Germinal center (tissue), 1 donor: ENCODE results near the gene KRTAP5-6.

Experiments used
- DNase-seq: peaks from one replicate; pipeline ENCODE4 v3.0.0; 2012; ENCODE audit warnings: mixed read lengths, low spot score

Gene KRTAP5-6, protein sequence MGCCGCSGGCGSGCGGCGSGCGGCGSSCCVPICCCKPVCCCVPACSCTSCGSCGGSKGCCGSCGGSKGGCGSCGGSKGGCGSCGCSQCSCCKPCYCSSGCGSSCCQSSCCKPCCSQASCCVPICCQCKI

DNA sequence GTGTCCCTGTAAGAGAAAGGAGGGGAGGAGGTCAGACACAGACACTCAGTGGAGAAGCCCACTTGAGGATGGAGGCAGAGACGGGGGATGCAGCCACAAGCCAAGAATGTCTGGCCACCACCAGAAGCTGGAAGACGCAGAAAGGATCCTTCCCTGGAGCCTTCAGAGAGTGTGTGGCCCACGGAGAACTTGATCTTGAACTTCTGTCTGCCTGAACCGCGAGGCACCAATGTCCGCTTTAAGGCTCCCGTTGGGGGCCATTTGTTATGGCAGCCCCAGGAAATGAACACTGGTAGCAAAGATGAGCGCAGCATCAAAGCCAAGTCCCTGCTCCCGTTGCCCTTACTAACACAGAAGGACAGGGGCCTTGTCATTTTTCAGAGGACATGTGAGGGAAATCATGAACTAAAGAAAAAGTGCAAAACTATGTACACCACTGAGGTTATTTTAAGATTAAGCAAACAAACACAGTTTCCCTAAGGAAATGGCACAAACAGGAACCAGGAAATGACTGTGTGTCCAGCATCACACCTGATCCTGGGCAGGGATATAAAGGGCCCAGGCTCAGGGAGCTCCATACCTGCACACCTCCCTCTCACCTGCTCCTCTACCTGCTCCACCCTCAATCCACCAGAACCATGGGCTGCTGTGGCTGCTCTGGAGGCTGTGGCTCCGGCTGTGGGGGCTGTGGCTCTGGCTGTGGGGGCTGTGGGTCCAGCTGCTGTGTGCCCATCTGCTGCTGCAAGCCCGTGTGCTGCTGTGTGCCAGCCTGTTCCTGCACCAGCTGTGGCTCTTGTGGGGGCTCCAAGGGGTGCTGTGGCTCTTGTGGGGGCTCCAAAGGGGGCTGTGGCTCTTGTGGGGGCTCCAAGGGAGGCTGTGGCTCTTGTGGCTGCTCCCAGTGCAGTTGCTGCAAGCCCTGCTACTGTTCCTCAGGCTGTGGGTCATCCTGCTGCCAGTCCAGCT is at the start of gene KRTAP5-6:
TSS of gene KRTAP5-6 (plus strand) at position 588 of the 963 bp plus-strand sequence. CDS start at position 639, 51 bp downstream.
- no peak for DNase-seq

DNA sequence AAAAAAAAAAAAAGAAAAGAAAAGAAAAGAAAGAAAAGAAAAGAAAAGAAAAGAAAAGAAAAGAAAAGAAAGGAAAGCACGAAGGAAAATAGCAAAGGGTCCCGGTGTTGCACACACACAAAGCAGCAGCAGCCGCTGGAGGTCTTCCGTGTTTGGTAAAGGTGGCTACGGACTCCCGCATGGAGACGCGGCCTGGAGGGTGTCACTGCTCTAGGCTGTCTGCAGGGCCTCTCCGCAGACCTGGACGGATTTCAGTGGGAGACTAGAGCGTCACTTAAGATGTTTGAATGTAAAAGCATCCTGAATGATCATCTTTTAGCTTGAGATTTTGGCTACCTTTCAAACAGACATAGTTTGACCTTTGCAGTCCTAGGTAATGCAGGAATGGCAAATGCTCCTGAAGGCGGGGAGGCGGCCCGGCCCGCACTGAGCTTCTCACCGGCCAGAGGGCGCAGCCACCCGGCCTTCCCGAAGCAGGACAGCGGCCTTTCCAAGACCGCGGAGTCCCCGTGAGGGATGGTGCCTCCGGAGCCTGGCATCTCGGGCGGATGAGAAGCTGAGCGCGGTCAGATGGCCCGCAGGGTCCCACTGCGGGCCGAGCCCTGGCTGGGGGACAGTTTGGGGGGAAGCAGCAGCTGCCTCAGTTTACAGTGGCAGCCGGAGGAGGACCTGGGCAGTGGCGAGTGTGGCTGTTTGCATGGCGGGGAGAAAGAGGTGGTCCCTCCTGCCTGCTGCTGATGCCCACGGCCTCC is 48.9 kb upstream of the KRTAP5-6 start:
- no peak for DNase-seq

DNA sequence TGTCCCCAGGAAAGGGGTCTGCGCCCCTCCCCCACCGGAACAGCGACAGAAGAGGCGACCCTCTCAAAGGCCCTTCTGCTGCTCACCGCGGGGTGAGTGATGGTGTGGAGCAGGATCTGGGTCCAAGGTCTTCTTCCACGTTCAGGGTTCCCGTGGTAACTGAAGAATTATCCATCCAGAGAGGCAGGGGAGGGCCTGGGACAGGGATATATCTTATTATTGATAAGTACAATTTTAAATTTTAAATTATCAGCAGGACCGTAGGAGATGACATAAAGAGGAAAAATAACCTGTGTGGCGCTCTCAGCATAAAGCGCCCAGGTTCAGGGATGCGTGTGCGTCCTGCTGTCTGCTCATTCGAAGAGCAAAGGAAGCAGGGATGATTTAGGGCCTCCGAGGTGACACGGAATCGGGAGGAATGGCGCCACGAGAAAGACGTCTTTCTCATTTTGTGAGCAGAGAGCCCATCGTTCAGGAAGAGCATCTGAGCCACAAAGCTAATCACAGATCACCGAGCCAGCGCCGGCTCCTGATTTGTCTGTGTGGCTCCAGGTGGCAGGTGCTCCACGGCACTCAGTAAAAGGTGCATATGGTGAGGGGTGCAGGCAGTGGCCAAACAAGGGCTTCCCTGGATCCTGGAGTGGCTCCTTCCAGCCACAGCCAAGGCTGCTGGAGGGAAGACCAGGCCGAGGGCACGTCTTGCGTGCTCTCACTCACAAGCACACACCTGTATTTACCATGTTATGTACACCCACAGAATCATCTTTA is 48.2 kb upstream of the KRTAP5-6 start:
- no peak for DNase-seq

DNA sequence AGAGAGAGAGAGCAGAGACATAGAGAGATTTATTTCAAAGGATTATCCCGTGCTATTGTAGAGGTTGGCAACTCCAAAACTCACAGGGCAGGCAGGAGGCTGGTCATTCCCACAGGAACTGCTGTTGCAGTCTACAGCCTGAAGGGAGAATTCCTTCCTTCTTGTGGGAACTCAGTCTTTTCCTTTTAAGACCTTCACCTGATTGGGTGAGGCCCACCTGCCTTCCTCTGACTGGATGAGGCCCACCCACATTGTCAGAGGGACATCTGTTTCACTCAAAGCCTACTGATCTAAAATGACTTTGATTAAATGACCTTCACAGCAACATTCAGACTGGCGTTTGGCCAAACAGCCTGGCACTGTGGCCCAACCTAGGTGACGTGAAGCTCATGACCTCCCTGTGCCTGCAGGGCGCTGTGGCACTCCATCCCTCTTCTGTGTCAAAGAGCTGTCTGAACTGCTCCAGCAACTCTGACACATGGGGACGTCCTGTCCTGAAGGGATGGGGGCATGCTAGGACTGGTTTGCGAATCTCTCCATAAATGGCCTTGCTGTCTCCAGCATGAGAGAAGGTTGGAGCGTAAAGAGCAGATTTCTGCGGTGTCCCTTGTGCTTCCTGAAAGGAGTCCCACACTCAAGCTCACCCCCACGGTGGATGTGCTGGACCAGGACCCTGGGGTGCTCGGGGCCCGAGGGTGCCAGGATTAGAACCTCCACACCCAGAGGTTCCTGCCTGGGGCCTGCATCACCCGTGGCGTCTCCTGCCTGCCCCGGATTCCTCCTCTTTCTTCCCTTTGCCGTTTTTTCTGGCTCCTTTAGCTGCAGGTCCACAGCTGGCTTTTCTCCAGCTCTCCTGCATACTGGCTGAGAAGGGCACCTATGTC is 46.7 kb upstream of the KRTAP5-6 start:
- no peak for DNase-seq

DNA sequence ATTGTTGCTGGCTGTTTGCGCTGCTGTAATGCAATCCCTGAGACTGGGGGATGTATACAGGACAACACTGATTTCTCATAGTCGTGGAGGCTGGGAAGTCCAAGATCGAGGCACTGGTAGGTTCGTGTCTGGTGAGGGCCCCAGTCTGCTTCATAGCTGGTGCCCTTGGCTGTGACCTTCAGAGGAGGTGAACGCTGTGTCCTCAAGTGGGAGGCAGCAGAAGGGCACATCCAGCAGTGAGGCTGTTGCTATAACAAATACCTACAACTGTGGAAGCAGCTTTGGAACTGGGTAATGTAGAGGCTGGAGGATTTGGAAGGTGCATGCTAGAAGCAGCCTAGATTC is 46.1 kb upstream of the KRTAP5-6 start:
- DNase-seq, result no peak

DNA sequence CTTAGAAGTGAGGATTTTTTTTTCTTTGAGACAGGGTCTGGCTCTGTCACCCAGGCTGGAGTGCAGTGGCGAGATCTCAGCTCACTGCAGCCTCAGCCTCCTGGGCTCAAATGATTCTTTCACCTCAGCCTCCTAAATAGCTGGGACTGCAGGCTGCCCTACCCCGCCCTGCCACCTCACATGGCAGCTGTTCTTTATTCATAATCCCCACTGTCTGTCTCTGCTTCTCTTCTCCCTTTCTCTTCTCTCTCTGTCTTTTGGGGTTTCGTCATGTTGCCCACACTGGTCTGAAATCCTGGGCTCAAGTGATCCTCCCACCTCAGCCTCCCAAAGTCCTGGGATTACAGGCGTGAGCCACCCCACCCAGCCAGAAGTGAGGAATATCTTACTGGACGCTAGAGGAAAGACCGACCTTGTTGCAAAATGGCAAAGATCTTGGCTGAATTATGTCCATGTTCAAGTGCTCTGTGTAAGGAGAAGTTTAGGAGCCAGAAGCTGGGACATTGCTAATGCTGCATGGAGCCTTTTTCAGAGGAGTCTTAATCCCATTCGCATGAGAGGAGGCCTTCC is 45.5 kb upstream of the KRTAP5-6 start:
- no peak for DNase-seq

DNA sequence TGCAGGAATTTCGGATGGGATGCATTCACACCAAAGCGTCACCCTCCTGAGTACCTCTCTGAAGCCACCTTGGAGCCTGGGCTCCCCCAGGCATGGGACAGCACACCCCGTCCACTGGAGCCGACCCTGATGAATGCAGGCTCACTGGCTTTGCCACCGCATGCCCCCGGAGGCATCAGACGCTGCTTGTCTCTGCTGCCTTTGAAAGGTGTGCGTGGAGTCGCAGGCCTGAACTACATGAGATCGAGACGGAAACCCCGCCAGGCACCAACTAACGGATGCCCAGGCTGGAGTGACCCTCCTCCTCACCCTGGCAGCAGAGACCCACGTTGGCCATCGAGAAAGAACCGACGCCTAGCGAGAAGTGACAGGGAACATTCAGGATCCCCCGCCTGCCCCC is 45.0 kb upstream of the KRTAP5-6 start:
- no peak for DNase-seq

DNA sequence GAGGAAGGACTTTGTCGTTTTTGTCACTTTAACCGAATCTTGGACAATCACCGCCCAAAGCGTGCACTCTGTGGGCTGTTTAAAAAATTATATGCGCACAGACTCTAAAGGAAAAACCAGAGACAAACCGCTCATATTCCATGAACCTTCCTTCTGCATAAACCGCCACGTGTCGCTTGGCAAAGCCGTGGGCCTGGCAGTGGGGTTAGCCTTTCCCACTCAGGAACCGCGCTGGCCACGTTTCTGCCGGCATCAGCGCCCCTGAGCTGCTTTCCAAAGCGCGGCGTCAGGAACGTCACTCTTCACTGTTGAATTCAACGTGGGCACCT is 44.6 kb upstream of the KRTAP5-6 start:
- DNase-seq, result no peak

DNA sequence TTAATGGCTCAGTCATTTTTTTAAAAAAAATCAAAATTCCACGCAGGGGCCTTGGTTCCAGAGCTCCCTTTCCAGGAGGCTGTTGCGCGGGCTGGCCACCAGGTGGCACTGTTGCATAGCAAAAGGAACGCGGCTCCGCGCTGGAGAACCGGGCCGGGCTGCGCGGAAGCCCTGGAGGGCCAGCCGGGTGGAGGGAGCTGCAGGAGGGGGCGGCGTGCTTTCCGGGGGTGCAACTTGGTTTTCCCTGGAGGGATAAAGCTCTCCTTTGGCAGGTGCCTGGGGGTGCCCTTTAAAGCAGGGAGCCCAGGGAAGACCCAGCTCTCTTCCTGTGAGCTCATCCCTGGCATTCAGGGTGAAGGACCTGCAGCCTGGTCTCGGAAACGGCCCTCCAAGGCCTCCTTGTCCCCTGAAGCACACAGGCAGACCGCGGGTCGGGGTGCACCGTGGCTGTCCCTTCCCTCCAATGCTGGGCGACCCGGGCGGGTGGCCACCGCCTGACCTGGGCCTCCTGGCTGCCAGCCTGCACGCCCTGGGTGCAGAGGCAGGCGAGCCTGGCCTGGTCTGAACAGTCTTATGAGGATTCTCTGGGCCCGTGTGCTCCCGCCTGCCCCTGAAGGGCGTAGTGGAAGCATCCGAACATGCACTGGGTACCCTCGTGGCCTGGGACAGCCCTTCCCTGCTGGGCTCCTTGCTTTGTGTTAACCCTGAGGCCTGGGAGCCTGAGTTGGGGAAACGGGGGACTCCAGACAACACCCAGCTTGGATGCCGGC is 44.0 kb upstream of the KRTAP5-6 start:
- peak; percentile 86 for DNase-seq

DNA sequence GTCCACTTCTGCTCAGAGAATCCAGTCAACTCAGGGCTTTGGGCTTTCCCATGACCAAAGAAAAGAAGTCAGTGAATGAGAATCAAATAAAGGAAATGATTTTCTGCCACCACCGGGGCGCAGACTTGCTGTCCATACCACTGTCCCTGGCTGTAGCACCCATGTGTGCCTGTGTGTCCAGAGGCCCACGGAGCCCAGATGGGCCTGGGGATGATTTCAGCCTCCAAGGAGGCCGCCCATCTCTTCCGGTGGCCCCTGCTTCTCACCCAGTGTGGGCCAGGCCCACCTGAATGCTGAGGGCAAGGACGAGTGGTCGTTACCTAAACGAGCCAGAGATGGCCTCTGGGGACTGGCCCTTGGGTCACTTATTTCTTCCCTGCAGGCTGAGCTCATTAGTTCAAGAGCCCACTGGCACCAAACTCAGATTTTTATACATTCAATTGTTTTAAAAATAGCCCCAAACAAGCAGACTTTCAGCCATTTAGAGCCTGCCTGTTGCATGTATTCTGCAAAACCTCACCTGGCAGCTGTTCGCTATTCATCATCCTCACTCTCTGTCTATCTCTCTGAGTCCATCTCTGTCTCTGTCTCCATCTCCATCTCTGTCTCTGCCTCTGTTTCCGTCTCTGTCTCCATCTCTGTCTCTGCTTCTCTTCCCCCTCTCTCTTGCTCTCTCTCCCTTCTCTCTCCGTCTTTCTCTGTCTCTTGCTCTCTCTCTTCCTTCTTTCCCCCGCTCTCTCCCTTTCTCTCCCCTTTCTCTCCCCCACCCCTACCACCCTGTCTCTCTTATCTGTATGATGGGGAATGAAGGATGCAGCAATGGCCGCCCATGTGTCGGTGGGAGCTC is 43.2 kb upstream of the KRTAP5-6 start:
- no peak for DNase-seq

DNA sequence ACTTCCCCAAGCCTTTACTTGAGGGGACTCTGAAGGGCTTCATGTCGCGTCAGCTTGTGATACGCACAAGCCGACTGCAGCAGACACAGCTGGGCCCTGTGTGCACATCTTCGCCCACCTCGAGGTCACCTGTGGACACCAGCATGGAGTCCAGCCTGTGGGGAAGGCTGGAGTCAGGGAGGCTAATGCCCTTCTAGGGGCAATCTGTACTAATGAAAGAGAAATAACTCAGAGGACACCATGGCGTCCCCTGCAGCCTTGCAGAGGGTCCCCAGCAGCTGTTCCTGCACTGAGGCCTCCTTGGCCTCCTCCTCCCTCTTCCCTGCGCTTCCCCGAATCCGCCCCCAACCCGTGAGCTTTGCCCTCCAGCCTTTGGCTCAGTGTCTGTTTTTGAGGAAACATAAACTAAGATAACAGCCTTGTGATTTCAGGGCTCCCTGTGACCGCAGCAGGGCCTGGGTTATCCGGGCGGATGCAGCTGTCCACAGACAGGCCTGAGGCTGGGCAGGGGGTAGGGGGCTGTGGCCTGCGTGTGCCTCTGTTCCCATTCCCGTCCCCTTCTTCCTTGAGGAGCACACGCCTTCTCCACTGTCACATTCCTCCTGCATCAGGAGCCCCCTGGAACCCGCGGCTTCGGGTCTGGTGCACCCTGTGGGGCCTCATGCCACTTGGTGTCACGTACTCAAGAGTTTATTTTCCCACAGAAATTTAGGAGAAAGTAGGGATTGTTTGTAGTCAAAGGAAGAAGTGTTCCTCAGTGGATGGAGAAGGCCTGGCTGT is 42.4 kb upstream of the KRTAP5-6 start:
- no peak for DNase-seq

DNA sequence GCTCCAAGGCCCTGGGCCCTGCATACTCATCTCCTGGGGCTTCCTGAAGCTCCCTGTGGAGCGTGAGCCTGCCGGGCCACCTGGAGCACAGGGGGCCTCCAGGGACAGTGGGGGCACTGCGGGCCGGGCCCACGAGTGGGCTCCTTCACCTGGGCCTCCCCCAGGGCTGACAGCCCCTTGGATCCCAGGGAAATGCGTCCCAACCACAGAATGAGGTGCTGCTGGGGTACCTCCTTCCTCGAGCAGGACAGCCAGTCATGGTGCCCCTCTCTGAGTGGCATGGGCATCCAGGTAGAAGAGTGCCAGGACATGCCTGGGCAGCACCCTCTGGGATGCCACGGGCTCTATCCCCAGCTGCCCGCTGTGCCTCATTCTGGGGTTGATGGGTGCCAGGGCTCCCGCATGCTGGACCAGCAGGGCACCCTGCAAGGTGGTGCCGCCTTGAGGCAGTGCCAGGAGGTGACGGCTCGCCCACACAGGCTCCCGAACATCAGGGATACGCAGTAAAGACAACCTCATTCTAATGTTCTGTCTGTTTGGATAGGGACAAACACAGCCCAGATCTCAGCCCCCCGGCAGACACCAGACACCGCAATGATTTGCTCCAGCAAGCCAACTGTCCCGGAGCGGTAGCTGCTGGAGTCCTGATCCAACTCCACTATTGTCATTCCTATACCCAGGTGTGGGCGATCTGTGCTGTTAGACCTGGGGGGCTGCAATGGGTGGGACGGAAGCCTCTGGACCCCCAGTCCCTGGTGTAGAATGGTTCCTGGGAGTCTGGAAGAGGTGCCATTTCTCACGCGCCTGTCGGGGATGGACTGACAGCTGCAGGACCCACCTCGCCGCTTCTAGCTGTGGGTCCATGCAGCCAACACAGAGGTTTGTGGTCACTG is 41.6 kb upstream of the KRTAP5-6 start:
- DNase-seq, result no peak

DNA sequence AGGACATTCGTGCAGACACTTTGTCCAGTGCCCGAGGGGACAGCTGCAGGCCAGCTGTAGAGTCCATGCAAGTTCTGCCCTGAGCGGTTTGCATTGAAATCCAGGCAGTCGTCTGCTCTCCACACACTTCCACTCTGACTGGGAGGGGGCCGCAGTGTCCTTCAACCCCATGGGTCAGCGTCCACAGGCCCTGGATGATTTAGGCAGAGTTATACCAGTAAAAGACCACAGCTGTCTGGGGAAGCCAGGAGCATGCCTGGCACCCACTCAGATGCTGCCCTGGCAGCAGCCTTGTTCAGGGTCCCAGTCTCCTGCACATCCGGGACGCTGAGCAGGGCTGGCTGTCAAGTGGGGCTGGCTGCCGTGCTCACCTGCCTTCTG is 40.9 kb upstream of the KRTAP5-6 start:
- DNase-seq, result no peak

DNA sequence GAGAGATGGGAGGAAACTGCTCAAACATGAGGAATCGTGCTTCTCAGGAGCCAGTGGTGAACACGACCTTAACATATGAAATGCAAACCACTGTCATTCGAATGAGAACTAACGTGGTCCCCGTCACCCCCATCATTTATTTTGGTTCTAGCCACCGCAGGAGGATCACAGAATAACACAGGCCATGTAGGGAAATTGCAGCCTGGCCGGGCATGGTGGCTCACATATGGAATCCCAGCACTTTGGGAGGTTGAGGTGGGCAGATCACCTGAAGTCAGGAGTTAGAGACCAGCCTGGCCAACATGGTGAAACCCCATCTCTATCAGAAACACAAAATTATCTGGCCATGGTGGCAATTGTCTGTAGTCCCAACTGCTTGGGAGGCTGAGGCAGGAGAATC is 40.3 kb upstream of the KRTAP5-6 start:
- DNase-seq, result no peak

DNA sequence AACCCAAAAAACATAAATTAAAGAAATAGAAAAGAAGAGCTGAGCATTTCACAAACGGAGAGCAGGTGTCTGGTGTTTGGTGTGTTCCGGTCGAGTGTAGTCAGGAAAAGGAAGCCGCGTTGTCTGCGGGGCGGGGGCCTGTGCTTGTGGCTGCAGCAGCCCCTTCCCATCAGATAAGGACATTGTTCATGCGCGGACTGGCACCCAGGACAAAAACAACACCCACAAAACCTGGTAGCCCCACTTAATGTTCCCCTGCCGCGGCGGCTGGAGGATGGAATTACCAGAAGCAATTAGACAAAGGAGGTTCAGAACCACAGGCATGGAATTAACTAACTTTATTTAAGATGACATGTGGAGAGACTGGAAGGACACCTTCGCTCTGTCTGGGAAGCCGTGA is 37.5 kb upstream of the KRTAP5-6 start:
- no peak for DNase-seq

DNA sequence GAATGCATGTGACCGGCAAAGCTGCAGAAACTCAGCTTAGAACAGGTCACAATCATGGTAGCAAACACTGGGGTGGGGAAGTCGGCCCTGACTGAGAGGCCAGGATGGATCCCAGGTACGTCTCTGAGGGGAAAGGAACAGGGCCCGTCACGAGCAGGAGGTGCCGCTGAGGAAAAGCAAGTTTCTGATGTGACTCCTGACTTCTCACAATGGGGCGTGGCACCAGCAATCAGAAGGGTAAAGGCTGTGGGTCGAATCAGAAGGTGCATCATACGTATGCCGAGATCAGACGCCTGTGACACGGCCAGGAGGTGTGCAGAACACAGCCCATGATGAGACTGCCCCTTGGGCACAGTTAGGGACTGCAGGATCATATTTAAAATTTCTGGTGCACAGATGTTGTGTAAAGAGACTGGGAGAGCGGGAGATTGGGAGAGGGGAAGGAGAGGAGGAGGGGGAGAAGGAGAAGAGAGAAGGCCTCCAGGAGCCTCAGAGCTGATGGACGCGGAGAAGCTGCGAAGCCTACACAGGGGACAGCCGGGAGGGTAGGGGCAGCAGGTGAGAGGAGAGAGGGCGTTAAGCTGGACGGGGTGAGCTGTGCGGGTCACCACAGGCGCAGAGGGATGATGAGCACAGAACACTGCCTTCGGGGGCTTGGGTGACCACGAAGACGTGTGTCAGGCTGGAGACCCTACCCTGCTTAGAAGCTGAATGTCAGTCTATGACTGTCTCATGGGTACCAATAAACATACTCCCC is 36.7 kb upstream of the KRTAP5-6 start:
- no peak for DNase-seq
